RPMI7951 (cell line): ENCODE results near the gene ARHGEF17. TPM values are rescaled to one million over a fixed set of nuclear protein-coding genes. Genes with fewer than 3 reads are reported as not detected.
"Not testable (repeated sequence)": the region's sequence is repeated elsewhere in the genome, so short reads cannot be mapped to it uniquely, and the experiment has no call there.

ENCODE experiments used
- DNase-seq: peaks from one replicate; pipeline ENCODE4 v3.0.0-alpha.2; 2012; ENCODE audit warnings: low read depth
- total RNA-seq: library from RNA; depleted of rRNA; stranded (reverse); fragments of >200 nt; shearing (Covaris generic); gene quantifications from 2 replicates; pipeline ENCODE4 v1.2.3, GENCODE V29; 2014

Gene ARHGEF17
- total RNA-seq, 1 experiment from 2014 or later: 9.1 TPM

DNA sequence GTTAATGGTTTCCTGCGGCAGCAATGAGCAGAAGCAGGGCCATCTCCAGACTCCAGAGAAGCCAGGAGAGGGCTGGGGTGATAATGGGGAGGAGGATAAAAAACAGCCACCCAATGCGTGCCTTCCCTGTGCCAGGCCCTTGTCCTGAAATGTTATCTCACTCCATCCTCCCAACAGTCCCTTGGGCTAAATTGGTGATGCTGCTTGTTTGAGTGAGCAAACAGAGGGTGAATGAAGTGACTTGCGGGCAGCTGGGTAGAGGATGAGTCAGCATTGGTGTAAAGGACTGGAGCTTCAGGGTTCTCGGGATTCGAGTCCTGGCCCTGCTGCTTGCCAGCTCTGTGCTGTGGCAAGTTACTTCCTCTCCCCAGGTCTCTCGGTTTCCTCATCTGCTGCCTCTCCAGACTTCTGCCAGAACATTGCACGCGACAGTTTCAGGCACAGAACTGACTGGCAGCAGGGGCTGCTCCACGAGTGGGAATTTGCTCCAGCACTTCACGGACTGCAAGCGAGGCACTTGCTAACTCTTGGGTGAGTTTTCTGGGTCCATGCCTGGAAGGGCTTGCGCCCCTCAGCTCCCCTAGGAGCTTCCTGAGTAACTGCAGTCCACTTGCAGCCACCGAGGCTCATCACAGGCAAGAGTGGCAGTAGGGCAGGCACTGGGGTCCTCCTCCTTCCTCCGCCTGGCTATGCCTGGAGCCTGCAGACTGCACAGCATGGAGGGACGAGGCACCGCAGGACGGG, 36.0 kb upstream of the ARHGEF17 start, which contains the start of gene P2RY6:
Gene P2RY6, plus strand, starts transcription at position 403 of the 744 bp plus-strand sequence. CDS start 24,181 bp downstream, outside the sequence.
- peak; percentile 98 for DNase-seq

DNA sequence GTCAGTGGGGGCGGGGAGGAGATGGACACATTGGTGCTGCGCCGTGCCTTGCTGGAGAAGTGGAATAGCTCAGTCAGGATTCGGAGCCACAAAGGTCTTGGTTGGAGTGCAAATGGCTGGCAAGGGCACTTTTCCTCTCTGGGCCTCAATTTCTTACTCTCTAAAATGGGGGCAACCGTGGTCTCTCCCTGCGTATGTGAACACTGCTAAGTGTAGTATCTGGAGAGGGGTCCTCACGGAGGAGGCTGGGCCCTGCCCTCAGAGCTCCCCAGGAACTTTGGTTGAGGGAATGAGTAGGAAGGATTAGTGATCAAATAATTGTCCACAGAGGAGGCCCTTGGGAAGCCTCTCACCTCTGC, 35.4 kb upstream of the ARHGEF17 start:
- no peak for DNase-seq

DNA sequence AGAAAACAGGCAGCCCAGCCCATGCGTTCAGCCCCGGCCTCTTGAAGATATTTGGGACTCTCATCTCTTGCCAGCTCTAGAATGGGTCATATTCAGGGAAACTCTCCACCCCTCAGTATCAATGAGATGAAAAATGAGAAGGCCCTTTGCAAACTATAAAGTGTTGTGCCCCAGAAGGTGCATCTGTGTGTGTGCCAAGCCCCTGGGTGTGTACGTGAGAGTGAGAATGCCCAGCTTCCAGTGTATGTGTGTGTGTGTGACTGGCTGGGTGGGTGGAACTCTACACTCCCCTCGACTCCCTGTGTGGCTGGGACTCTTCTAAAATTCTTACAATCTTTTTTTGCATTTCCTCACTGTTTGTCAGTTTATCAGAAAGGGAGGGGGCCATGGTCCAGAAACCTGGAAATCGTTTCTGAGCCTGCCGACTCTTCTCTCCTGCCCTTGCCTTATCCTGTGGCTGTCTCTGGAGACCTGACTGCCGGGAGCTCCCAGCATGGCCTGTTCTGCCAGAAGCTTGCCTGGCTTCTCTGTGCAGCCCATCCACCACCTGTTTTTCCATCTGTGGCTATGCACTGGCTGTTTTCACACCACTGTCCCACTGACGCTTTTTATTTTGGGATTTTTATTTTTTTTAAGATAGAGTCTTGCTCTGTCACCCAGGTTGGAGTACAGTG, 34.7 kb upstream of the ARHGEF17 start:
- DNase-seq: no peak

- not testable (repeated sequence) for DNase-seq
Observed at GRCh38 chr11:73274191-73274590, 33.9 kb upstream of the ARHGEF17 start.

DNA sequence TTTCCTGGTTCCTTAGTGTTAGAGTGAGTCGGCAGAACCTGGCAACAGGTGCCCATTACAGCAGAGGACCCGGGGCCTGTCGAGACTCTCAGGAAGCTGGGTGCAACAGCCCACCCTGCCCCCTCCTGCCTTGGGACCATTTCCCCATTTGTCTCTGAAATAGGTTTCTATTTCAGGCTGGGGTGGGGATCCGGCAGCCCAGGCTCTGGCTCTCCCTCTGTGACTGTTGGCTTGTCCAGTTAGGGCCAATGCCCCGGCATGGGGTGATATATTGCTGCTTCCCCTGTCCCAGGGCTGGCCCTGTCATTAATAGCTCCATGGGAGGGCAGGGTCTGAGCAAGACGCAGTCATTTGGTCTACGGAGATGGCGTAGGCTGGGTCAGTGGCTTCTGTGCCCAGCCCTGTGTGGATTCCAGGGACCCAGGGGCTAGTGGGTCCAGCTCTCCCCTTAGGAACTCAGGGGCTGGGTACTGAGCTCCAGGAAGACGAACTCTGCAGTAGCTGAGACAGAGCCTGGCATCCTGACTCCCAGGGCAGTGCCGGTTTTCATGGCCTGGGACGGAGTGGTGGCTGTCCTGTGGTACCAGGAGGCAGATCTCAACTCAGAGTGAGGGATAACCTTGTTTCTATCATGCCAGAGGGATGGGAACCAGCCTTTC, 33.2 kb upstream of the ARHGEF17 start:
- DNase-seq: no peak

DNA sequence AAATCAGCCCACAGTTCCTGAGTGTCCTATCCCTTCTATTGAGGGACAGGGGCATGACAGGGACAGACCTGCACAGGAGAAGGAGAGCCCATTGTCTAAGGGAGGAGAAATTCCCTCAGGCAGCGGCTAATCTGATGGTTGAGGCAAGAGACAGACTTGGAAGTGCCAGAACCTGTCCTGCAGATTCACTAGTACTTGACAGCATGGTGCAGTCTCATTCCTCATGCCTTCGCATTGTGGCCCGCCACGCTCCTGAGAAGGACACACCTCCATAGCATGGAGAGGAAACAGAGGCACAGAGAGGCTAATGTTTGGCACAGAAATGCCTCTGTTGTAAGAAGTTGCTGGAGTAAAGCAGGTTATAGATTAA, 32.7 kb upstream of the ARHGEF17 start:
- no peak for DNase-seq

GRCh38 chr11:73277467-73277866, 30.6 kb upstream of the ARHGEF17 start:
- no peak for DNase-seq

DNA sequence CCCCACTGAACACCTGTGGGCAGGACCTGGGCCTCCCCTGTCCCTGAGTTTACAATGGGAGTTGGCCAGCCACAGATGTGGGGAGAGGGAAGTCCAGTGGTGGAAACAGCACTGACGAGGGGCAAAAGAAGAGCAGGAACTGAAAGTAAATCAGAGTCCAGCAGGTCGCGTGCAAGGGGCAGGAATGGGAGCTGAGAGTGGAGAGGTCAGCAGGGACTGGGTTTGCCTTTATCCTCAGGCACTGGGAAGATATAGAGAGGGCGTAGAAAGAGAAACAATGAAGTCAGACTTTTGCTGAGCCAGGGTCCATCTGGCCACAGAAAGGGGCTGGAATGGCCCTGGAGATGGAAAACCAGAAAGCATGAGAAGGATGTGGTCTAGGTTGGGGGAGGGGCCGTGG, 27.4 kb upstream of the ARHGEF17 start:
- peak; percentile 79 for DNase-seq

DNA sequence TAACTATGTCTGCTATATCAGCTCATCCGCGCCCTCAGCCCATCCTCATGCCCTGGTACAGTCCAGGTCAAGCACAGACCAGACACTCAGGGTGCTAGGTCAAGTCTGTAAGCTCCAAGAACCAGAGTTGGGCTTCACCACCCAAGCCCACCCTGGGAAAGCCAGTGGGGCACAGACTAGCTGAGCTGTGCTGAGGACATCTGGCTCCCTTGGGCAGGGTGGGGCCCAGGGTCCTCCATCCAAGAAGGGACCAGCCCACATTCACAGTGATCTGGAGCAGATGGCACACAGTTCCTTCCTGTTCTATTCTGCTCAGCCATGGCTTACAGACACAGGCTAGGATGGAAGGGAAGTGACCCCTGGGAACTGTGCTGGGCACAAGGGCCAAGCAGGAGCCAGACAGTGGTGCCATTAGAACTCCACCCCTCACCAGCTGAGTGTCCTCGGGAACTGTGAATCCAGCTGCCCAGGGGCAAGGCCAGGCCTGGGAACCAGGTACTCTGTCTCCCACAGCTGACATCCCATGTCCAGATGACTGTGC, 26.8 kb upstream of the ARHGEF17 start:
- DNase-seq: peak; percentile 23

GRCh38 chr11:73281796-73282660, 26.0 kb upstream of the ARHGEF17 start:
- DNase-seq: no peak

- DNase-seq: no peak
Observed at GRCh38 chr11:73283276-73284000, 24.6 kb upstream of the ARHGEF17 start.

GRCh38 chr11:73284106-73284505, 24.0 kb upstream of the ARHGEF17 start:
- no peak for DNase-seq

DNA sequence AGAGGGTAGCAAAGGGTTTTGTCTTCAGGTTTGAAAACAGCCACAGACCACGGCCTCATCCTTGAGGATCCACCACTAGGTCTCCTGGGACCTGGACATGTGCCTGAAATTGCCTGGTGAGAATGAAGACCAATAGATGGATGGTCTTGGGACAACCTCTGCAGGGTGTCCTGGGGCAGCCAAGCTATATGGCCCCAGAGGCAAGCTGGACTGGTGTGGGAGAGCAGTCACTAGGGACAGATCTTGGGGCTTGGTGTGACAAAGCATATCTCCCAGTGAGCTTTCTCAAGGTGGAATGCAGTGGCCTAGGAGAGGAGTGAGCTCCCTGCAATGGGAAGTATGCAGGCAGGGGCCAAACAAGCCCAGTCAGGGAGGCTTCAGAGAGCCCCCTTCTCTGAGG, 22.4 kb upstream of the ARHGEF17 start:
- no peak for DNase-seq

DNA sequence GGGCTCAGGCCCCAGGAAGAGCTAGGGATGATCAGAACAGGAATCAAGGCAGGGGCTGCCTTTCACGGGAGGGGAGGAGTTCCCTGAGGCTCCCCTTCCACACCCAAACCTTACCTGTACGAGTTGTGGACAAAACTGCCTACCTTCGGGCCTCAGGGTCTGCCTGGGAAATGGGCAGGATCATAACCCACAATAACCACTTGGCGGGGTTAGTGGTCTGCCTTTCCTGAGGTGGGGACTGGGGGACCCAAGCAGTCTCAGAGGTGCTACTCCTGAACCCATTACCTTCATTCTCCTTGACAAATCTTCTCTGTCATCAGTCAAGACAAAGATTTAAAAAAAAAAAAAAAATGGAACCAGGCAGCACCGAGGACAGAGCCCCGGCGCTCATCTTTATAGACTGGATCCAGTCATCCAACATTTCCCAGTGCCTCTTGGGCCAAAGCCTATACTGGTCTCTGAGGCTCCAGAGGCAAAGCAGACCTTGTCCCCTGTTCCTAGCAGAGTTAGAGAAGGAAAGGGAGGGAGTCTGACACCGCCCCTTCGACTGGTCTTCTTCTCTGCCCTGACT, 21.8 kb upstream of the ARHGEF17 start:
- no peak for DNase-seq

- peak; percentile 45 for DNase-seq
Observed at GRCh38 chr11:73287400-73288101, 20.5 kb upstream of the ARHGEF17 start.

GRCh38 chr11:73288192-73288872, 19.7 kb upstream of the ARHGEF17 start:
- no peak for DNase-seq

- DNase-seq: peak; percentile 98
Observed at GRCh38 chr11:73288873-73289707, 19.0 kb upstream of the ARHGEF17 start.

DNA sequence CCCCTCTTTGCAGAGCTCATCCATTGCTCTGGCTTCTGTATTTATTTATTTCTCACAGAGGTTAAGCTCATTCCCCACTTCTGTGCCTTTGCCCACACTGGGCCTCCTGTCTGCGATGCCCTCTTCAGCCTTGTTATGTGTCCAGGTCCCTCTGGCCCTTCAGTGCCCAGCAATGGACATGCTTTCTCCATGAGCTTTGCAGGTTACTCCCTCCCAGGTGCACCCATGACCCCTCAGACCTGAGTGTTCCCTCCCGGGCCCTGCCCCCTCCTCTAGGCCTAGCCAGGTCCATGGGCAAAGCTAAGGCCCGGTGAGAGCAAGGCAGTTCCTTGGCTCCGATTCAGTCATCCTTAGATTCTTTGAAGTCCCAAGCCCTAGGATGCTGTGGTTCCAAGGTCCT, 17.5 kb upstream of the ARHGEF17 start:
- no peak for DNase-seq
